ENCODE results near the gene SEZ6.

The SEZ6 gene

GRCh38 chr17:29005936-29006511 lies at the start of gene SEZ6:
SEZ6 (minus strand) TSS chr17:29006033; CDS start chr17:29005869, 164 bp downstream.
- DNase-seq (ENCODE audit: low spot score): no peak

- no peak for DNase-seq (ENCODE audit: low spot score)
Measured at GRCh38 chr17:29054835-29055234, 49.0 kb upstream of the SEZ6 start.

- no peak for DNase-seq (ENCODE audit: low spot score)
Measured at GRCh38 chr17:29051731-29052130, 45.9 kb upstream of the SEZ6 start.

GRCh38 chr17:29051194-29051593 lies 45.4 kb upstream of the SEZ6 start:
- no peak for DNase-seq (ENCODE audit: low spot score)

- no peak for DNase-seq (ENCODE audit: low spot score)
Measured at GRCh38 chr17:29050176-29050575, 44.3 kb upstream of the SEZ6 start.

- DNase-seq (ENCODE audit: low spot score): no peak
Measured at GRCh38 chr17:29049541-29050145, 43.8 kb upstream of the SEZ6 start.

- no peak for DNase-seq (ENCODE audit: low spot score)
Measured at GRCh38 chr17:29048440-29049368, 42.9 kb upstream of the SEZ6 start.

GRCh38 chr17:29046473-29046839 lies 40.6 kb upstream of the SEZ6 start:
- DNase-seq (ENCODE audit: low spot score): no peak

GRCh38 chr17:29045734-29046472 lies 40.1 kb upstream of the SEZ6 start:
- DNase-seq (ENCODE audit: low spot score): no peak

- DNase-seq (ENCODE audit: low spot score): no peak
Measured at GRCh38 chr17:29045026-29045425, 39.2 kb upstream of the SEZ6 start.

- no peak for DNase-seq (ENCODE audit: low spot score)
Measured at GRCh38 chr17:29043539-29044145, 37.8 kb upstream of the SEZ6 start.

- no peak for DNase-seq (ENCODE audit: low spot score)
Measured at GRCh38 chr17:29042679-29043538, 37.1 kb upstream of the SEZ6 start, which contains the start of gene PIPOX. PIPOX (plus strand) TSS chr17:29043141; CDS start chr17:29043226, 85 bp downstream.

GRCh38 chr17:29042026-29042678 lies 36.3 kb upstream of the SEZ6 start:
- no peak for DNase-seq (ENCODE audit: low spot score)

- DNase-seq (ENCODE audit: low spot score): no peak
Measured at GRCh38 chr17:29041571-29041970, 35.7 kb upstream of the SEZ6 start.

- DNase-seq (ENCODE audit: low spot score): no peak
Measured at GRCh38 chr17:29041091-29041490, 35.3 kb upstream of the SEZ6 start.

- no peak for DNase-seq (ENCODE audit: low spot score)
Measured at GRCh38 chr17:29039764-29040598, 34.1 kb upstream of the SEZ6 start.

- no peak for DNase-seq (ENCODE audit: low spot score)
Measured at GRCh38 chr17:29038085-29038795, 32.4 kb upstream of the SEZ6 start.

GRCh38 chr17:29037739-29038084 lies 31.9 kb upstream of the SEZ6 start:
- no peak for DNase-seq (ENCODE audit: low spot score)

- DNase-seq (ENCODE audit: low spot score): no peak
Measured at GRCh38 chr17:29036584-29036983, 30.8 kb upstream of the SEZ6 start.

Measured in hematopoietic multipotent progenitor cell treated with erythropoietin and hydrocortisone succinate and interleukin-3 and kit ligand, for 17 days (in vitro differentiated cells).